ENCODE measurements around the gene TDO2.

The TDO2 gene

DNA sequence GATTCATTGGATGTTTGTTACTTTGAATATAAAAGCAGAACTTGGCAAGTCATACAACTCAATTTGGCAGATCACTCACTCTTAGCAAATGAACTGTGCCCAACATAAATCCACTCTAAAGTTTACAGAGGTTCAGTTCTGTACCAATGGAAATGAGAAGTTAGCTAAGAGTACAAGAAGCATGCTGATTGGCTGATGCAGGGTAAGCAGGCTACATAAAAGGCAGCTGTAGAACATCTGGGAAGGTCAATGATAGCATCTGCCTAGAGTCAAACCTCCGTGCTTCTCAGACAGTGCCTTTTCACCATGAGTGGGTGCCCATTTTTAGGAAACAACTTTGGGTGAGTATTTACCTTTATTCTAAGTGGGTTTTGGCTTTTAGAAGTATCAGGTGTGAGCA, at the start of gene TDO2:
Gene TDO2 (plus strand): TSS at position 244 of the 400 bp plus-strand sequence. CDS start 63 bp downstream, at position 307.
- TF ChIP-seq CTCF (IDR thresholded peaks at IDR 0.05): no peak

- no peak for TF ChIP-seq CTCF (IDR thresholded peaks at IDR 0.05)
These were observed 48.8 kb upstream of the TDO2 start for GRCh38 chr4:155854582-155855226.

- TF ChIP-seq CTCF (IDR thresholded peaks at IDR 0.05): no peak
These were observed 47.6 kb upstream of the TDO2 start for GRCh38 chr4:155855897-155856296.

DNA sequence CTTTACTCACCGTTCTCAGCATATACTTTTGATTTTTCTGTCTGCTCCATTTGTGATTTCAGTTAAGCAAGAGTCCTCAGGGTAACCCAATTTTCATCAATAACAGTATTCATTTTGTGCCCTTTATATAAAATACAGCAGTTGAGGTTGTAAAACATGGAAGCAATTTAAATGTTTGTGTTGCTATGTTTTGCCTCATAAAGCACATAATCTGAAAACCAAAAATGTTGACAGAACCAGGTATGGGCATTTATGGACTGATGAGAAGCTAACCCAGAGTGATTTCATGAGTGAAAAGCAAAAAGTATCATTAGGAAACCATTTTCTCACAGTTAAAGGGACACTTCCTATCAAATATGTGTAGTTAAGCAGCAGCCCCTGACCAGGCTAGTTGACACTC, 37.3 kb upstream of the TDO2 start, which contains the start of gene ASIC5:
Gene ASIC5 (minus strand): TSS at position 101 of the 400 bp plus-strand sequence. CDS start 51 bp downstream, at position 50.
- TF ChIP-seq CTCF (IDR thresholded peaks at IDR 0.05): no peak

GRCh38 chr4:155875878-155876277, 27.6 kb upstream of the TDO2 start:
- TF ChIP-seq CTCF (IDR thresholded peaks at IDR 0.05): no peak

DNA sequence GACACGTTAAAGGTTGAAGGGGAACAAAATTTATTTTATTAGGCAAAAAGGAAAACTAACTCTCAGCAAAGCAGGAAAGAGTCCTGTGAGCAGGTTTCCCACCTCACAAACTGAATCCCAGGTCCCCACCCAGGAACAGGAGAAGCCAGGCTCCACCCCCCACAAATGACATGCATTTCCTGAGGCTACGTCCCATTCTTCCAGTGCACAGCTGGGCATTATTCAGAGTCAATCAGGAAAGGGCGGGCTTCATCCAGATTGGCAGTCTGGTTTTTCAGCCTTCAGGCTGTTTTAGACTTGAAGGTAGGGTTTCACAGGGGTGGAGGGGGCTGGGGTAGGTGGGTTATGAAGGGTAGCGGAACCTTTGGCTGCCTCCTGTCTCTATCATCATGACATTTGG, 25.5 kb upstream of the TDO2 start:
- TF ChIP-seq CTCF (IDR thresholded peaks at IDR 0.05): no peak

- TF ChIP-seq CTCF (IDR thresholded peaks at IDR 0.05): no peak
These were observed 24.9 kb upstream of the TDO2 start for GRCh38 chr4:155878611-155879010.

DNA sequence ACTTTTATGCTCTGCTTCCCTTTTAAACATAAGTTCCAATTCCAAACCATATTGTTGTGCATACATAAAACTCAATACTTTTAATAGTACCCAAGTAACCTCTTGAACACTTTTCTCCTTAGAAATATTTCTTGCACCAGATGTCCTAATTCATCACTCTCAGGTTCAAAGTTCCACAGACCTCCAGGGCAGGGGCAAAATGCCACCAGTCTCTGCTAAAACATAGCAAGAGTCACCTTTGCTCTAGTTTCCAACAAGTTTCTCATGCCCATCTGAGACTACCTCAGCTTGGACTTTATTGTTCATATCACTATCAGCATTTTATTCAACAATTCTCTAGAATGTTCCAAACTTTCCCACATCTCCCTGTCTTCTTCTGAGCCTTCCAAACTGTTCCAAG, 23.7 kb upstream of the TDO2 start:
- TF ChIP-seq CTCF (IDR thresholded peaks at IDR 0.05): no peak
